HG02943 (cell line): ENCODE results near the gene SNURF.
"Not testable (repeated sequence)": the region's sequence is repeated elsewhere in the genome, so short reads cannot be mapped to it uniquely, and the experiment has no call there.

Experiments
- ATAC-seq: cut with Tn5 transposase; IDR thresholded peaks from one replicate; pipeline ENCODE4 v1.9.1; 2021; ENCODE audit warnings: mild to moderate bottlenecking, low read depth, moderate library complexity; ENCODE audit not compliant: unreplicated experiment

SNURF gene

GRCh38 chr15:24966364-24967103 is 11.7 kb downstream of the SNURF start:
- no peak for ATAC-seq

GRCh38 chr15:24971052-24971451 is 16.3 kb downstream of the SNURF start:
- no peak for ATAC-seq

- no peak for ATAC-seq
Observed at GRCh38 chr15:24971772-24972171, 17.0 kb downstream of the SNURF start.

GRCh38 chr15:24972707-24973106 is 17.9 kb downstream of the SNURF start:
- ATAC-seq = not testable (repeated sequence)

- ATAC-seq = no peak
Observed at GRCh38 chr15:24976932-24977331, 22.1 kb downstream of the SNURF start.

GRCh38 chr15:24977686-24978085 is 22.9 kb downstream of the SNURF start:
- ATAC-seq = no peak

- no peak for ATAC-seq
Observed at GRCh38 chr15:24985224-24985623, 30.4 kb downstream of the SNURF start.

- ATAC-seq = no peak
Observed at GRCh38 chr15:24986653-24987052, 31.9 kb downstream of the SNURF start.
